ENCODE measurements around the gene KCTD21.
"Not testable (repeated sequence)": the region's sequence is repeated elsewhere in the genome, so short reads cannot be mapped to it uniquely, and the experiment has no call there.

Gene KCTD21

DNA sequence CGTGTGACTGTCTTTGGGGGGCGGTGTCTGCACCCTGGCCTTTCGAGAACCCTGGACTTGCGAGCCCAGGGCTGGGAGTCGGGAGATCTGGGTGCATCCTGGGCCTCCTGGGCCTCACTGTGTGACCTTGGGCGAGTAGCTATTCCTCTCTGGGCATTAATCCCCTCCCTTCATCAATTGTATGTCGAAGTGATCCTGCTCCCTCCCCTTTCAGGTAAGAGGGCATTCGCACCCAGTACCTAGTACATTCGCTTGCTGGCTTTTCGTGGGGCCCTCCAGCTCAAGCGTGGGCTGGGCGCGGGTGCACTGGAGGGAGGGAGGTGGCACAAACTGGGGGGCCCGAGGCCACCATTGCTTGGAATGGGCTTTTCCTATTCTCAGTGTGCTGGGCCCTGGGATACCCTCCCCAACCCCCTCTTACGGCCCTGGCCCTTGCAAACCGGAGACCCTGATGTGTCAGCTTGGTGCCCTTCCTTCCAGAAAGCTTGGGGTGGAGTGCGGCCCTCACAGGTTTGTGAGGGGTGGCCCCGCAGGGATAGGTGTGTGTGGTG lies 823 bp upstream of the KCTD21 start:
- no peak overlapping the region for H3K9ac ChIP-seq (ENCODE audit: low read depth, low read length)
- peaks cover 3% of the 10 kb centered on the region; the same call in 1 of the 2 replicates for H3K4me1 ChIP-seq (ENCODE audit: control insufficient read depth, insufficient read depth, low read length)
- H3K27me3 ChIP-seq (ENCODE audit: control insufficient read depth, insufficient read depth, low read length), result no peaks in the 10 kb centered on the region
- peak overlapping the region; percentile 90 for H3K4me3 ChIP-seq (ENCODE audit: low read depth, low read length)
- no peak overlapping the region for H3K27ac ChIP-seq (ENCODE audit: low read depth, low read length)
- H3K36me3 ChIP-seq (ENCODE audit: control insufficient read depth, insufficient read depth, low read length), result no peaks in the 10 kb centered on the region
- no peaks in the 10 kb centered on the region for H3K9me3 ChIP-seq (ENCODE audit: control insufficient read depth, insufficient read depth, low read length)

DNA sequence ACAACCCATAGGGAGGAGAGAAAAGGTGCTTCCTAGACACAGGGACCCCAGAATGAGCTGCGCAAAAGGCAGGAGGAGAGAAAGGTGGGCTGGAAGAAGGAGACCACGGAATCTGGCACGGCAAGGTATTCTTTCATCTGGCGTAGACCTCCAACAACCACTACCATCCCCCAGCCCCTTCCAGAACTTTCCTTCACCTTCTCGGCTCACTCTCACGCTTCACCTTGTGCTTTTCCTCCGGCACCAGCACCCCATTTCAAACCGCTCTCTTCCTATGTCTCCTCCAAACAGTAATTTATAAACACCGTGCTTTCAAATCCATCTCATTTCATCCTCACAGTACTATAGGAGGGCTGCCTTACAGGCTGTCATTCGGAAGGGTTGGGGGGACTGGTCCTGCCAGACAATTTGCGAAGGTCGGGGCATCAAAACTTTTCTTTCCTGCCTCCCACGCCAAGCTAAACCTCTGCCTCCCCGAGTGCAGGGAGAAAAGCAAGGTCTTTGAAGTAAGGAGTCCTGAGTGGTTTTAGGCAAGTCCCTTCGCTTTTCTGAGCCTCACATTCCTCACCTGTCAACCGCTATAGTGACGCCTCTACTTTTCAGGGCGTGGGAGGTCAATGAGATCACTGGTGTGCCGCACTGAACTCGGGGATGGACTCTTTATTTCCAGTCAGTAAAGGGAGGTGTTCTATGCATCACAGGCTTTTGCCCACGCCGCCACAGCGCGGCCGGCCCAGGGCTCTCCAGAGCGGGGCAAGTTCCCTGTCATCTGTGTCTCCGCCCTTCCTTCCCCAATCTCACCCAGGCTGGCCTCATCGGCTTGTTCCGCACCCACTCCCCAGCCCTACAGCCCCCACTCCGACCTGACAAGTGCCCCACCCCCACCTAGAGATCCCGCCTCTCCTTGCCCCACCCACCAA lies 800 bp downstream of the KCTD21 start:
- Histone ChIP-seq H3K36me3 (ENCODE audit: control insufficient read depth, insufficient read depth, low read length) (no peaks in the 10 kb centered on the region), H3K27ac (ENCODE audit: low read depth, low read length) (no peak overlapping the region), H3K9ac (ENCODE audit: low read depth, low read length) (no peak overlapping the region), H3K4me3 (ENCODE audit: low read depth, low read length) (peak overlapping the region; percentile 90), H3K27me3 (ENCODE audit: control insufficient read depth, insufficient read depth, low read length) (no peaks in the 10 kb centered on the region), H3K4me1 (ENCODE audit: control insufficient read depth, insufficient read depth, low read length) (peaks cover 3% of the 10 kb centered on the region; the same call in 1 of the 2 replicates), H3K9me3 (ENCODE audit: control insufficient read depth, insufficient read depth, low read length) (no peaks in the 10 kb centered on the region)

DNA sequence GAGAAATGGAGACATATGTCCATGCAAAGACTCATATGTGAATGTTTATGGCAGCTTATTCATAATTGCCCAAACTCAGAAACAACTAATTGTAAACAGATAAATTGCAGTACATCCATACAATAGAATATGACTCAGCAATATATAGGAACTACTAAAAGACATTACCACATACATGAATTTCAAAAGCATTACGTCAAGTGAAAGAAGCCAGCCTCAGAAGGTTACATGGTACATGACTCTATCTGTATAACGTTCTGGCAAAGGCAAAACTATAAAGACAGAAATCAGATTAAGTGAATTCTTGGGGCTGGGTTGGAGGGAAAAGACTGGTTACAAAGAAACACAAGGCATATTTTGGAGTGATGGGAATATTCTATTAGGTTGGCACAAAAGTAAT lies 7.2 kb downstream of the KCTD21 start:
- H3K36me3 ChIP-seq (ENCODE audit: control insufficient read depth, insufficient read depth, low read length), result no peaks in the 10 kb centered on the region
- no peak overlapping the region for H3K9ac ChIP-seq (ENCODE audit: low read depth, low read length)
- H3K4me3 ChIP-seq (ENCODE audit: low read depth, low read length), result no peak overlapping the region
- H3K27me3 ChIP-seq (ENCODE audit: control insufficient read depth, insufficient read depth, low read length), result no peaks in the 10 kb centered on the region
- H3K27ac ChIP-seq (ENCODE audit: low read depth, low read length), result no peak overlapping the region
- no peaks in the 10 kb centered on the region for H3K9me3 ChIP-seq (ENCODE audit: control insufficient read depth, insufficient read depth, low read length)
- H3K4me1 ChIP-seq (ENCODE audit: control insufficient read depth, insufficient read depth, low read length), result no peaks in the 10 kb centered on the region

DNA sequence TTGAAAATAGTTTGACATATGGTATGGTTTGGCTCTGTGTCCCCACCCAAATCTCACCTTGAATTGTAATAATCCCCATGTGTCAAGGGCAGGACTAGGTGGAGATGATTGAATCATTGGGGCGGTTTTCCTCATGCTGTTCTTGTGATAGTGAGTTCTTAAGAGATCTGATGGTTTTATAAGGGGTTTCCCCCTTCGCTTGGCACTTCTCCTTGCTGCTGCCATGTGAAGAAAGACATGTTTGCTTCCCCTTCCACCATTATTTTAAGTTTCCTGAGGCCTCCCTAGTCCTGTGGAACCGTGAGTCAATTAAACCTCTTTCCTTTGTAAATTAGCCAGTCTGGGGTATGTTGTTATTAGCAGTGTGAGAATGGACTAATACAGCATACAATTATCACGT lies 7.7 kb downstream of the KCTD21 start:
- Histone ChIP-seq H3K9me3 (ENCODE audit: control insufficient read depth, insufficient read depth, low read length) (no peaks in the 10 kb centered on the region), H3K4me1 (ENCODE audit: control insufficient read depth, insufficient read depth, low read length) (no peaks in the 10 kb centered on the region), H3K4me3 (ENCODE audit: low read depth, low read length) (no peak overlapping the region), H3K36me3 (ENCODE audit: control insufficient read depth, insufficient read depth, low read length) (no peaks in the 10 kb centered on the region), H3K27me3 (ENCODE audit: control insufficient read depth, insufficient read depth, low read length) (no peaks in the 10 kb centered on the region), H3K27ac (ENCODE audit: low read depth, low read length) (no peak overlapping the region), H3K9ac (ENCODE audit: low read depth, low read length) (no peak overlapping the region)

DNA sequence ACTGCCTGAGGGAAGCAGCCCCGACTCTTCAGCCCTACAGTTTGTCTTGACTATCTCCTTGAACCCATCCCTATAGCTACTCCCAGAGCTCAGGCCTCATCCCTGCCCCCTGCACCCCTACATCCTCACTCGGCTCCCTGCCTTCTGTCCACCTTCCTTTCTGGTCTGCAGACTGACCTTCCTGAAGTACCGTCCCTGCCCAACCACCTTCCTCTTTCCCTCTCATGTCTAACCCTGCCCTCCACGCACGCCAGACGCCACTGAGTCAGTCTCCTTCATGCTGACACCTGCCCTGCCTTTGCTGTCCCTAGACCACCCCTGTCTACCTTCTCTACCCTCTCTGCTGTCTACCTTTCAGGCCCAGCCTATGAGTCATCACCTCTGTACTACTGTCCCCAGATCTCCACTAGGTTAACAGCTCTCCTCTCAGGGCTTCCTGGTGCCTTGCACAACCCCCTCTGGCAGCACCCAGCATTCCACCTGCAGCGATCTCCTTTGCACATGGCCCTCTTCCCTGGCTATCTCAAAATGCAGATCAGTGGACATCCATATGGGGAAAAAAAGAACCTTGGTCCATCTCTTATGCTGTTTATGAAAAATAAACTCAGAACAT lies 8.9 kb downstream of the KCTD21 start:
- H3K9ac ChIP-seq (ENCODE audit: low read depth, low read length), result no peak overlapping the region
- no peaks in the 10 kb centered on the region for H3K4me1 ChIP-seq (ENCODE audit: control insufficient read depth, insufficient read depth, low read length)
- H3K27me3 ChIP-seq (ENCODE audit: control insufficient read depth, insufficient read depth, low read length), result no peaks in the 10 kb centered on the region
- no peaks in the 10 kb centered on the region for H3K36me3 ChIP-seq (ENCODE audit: control insufficient read depth, insufficient read depth, low read length)
- H3K4me3 ChIP-seq (ENCODE audit: low read depth, low read length), result no peak overlapping the region
- no peak overlapping the region for H3K27ac ChIP-seq (ENCODE audit: low read depth, low read length)
- H3K9me3 ChIP-seq (ENCODE audit: control insufficient read depth, insufficient read depth, low read length), result no peaks in the 10 kb centered on the region

DNA sequence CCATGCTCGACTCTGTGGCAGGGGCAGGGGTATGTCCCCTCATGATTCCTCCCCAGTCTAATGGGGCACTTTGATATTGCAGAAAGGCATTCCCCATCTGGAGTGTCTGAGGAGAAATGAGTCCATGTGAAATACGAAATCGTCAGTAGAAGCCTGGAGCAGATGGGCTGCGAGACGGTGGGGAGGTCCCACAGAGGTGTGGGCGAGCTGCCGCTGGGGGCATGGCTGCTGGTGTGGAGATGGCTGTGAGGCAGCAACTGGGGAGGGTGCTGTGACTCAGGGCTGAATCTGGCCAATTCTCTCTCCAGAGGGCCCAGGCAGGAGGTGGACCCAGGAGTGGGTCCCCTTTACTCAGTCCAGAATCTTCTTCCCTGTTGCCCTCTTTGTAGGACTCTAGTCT lies 11.2 kb downstream of the KCTD21 start:
- H3K9ac ChIP-seq (ENCODE audit: low read depth, low read length), result no peak overlapping the region

DNA sequence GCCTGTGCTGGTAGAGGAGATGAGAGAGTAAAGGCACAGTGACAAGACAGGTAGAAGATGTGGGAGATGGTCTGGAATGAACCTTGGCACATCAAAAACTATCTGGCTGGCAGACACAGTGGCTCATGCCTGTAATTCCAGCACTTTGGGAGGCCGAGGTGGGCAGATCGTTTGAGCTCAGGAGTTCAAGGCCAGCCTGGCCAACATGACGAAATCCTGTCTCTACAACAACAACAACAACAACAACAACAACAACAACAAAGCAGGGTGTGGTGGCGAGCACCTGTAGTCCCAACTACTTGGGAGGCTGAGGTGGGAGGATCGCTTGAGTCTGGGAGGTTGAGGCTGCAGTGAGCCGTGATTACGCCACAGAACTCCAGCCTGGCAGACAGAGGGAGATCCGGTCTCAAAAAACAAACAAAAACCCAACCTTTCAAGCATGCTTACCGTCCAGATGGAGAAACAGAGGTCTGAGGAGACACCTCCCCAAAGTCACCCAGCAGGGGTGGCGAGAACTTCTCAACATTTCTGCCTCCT lies 11.8 kb downstream of the KCTD21 start:
- no peaks in the 10 kb centered on the region for H3K9me3 ChIP-seq (ENCODE audit: control insufficient read depth, insufficient read depth, low read length)
- no peak overlapping the region for H3K4me3 ChIP-seq (ENCODE audit: low read depth, low read length)

More for the DNA sequence above, 11.2 kb downstream of the KCTD21 start:
- Histone ChIP-seq H3K27ac (ENCODE audit: low read depth, low read length) (no peak overlapping the region), H3K36me3 (ENCODE audit: control insufficient read depth, insufficient read depth, low read length) (no peaks in the 10 kb centered on the region), H3K9me3 (ENCODE audit: control insufficient read depth, insufficient read depth, low read length) (no peaks in the 10 kb centered on the region), H3K4me1 (ENCODE audit: control insufficient read depth, insufficient read depth, low read length) (no peaks in the 10 kb centered on the region), H3K4me3 (ENCODE audit: low read depth, low read length) (no peak overlapping the region), H3K27me3 (ENCODE audit: control insufficient read depth, insufficient read depth, low read length) (no peaks in the 10 kb centered on the region)

DNA sequence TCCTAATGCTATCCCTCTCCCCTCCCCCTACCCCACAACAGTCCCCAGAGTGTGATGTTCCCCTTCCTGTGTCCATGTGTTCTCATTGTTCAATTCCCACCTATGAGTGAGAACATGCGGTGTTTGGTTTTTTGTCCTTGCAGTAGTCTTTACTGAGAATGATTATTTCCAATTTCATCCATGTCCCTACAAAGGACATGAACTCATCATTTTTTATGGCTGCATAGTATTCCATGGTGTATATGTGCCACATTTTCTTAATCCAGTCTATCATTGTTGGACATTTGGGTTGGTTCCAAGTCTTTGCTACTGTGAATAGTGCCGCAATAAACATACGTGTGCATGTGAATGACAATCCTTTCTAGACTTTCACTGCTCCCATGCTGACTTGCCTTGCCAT lies 12.6 kb downstream of the KCTD21 start:
- H3K4me1 ChIP-seq (ENCODE audit: control insufficient read depth, insufficient read depth, low read length); H3K4me3 ChIP-seq (ENCODE audit: low read depth, low read length); H3K9ac ChIP-seq (ENCODE audit: low read depth, low read length); H3K9me3 ChIP-seq (ENCODE audit: control insufficient read depth, insufficient read depth, low read length); H3K27ac ChIP-seq (ENCODE audit: low read depth, low read length); H3K36me3 ChIP-seq (ENCODE audit: control insufficient read depth, insufficient read depth, low read length); H3K27me3 ChIP-seq (ENCODE audit: control insufficient read depth, insufficient read depth, low read length): not testable (repeated sequence)

More for the DNA sequence above, 11.8 kb downstream of the KCTD21 start:
- no peaks in the 10 kb centered on the region for H3K27me3 ChIP-seq (ENCODE audit: control insufficient read depth, insufficient read depth, low read length)
- no peak overlapping the region for H3K9ac ChIP-seq (ENCODE audit: low read depth, low read length)
- no peak overlapping the region for H3K27ac ChIP-seq (ENCODE audit: low read depth, low read length)
- H3K4me1 ChIP-seq (ENCODE audit: control insufficient read depth, insufficient read depth, low read length), result no peaks in the 10 kb centered on the region
- no peaks in the 10 kb centered on the region for H3K36me3 ChIP-seq (ENCODE audit: control insufficient read depth, insufficient read depth, low read length)

DNA sequence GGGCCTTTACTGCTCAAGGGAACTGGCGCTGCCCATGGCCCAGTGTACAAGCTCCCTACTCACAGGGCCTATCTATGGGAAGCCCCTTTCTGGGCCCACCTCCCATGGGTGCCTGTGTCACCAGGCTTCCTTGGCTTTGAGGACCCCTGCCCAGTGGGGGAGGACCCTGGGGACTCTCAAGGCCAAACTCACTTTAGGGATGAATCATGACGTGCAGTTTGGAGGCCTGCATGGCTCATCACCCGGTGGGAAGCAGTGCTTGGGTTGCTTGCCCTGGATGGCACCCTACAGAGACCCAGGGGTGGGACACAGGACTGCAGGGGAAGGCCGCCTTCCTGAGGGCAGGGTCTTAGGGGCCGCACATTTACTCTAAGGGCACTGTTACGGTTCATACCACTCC lies 16.5 kb downstream of the KCTD21 start:
- Histone ChIP-seq H3K27ac (ENCODE audit: low read depth, low read length) (no peak overlapping the region), H3K9ac (ENCODE audit: low read depth, low read length) (no peak overlapping the region), H3K36me3 (ENCODE audit: control insufficient read depth, insufficient read depth, low read length) (no peaks in the 10 kb centered on the region), H3K9me3 (ENCODE audit: control insufficient read depth, insufficient read depth, low read length) (no peaks in the 10 kb centered on the region), H3K27me3 (ENCODE audit: control insufficient read depth, insufficient read depth, low read length) (no peaks in the 10 kb centered on the region), H3K4me1 (ENCODE audit: control insufficient read depth, insufficient read depth, low read length) (no peaks in the 10 kb centered on the region), H3K4me3 (ENCODE audit: low read depth, low read length) (no peak overlapping the region)

DNA sequence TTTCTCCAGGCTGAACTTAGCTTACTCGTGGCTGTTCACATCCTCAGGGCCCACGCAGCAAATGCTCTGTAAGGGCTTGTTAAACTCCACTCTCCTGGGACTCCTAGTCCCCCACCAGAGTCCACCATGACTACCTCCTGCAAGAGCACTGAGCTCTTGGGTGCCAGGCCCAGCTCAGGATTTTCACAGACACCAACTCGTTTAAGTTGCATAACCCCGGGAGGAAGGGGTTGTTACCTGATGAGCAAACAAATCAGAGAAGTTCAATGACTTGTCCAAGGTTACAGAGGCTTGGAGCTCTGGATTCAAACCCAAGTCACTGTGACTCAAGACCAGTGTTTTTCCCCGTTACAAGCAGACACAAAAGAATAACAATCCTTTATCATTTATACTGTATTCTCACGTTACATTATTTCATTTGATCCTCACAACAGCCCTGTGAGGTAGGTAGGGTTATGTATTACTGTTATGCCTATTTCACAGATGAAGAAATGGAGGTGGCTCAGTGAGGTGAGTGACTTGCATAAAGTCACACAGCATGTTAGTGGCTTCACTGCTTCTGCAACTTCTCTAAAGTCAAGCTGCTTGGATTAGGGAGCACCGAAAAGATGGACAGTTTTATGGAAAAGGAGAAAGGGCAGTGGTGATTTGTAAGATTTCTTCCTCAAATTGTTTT lies 17.4 kb downstream of the KCTD21 start:
- Histone ChIP-seq H3K9ac (ENCODE audit: low read depth, low read length) (no peak overlapping the region), H3K4me3 (ENCODE audit: low read depth, low read length) (no peak overlapping the region), H3K4me1 (ENCODE audit: control insufficient read depth, insufficient read depth, low read length) (no peaks in the 10 kb centered on the region), H3K27me3 (ENCODE audit: control insufficient read depth, insufficient read depth, low read length) (no peaks in the 10 kb centered on the region), H3K27ac (ENCODE audit: low read depth, low read length) (no peak overlapping the region), H3K9me3 (ENCODE audit: control insufficient read depth, insufficient read depth, low read length) (no peaks in the 10 kb centered on the region), H3K36me3 (ENCODE audit: control insufficient read depth, insufficient read depth, low read length) (no peaks in the 10 kb centered on the region)
